ENCODE measurements around the gene ADRM1. TPM values are rescaled to one million over a fixed set of nuclear protein-coding genes. Genes with fewer than 3 reads are reported as not detected.

Gene ADRM1
- total RNA-seq, 2 donors from 2014 or later: 70.5 to 109 TPM

- no peak overlapping the region for H3K4me3 ChIP-seq
- no peak for TF ChIP-seq CTCF (IDR thresholded peaks at IDR 0.05)
- no peak overlapping the region for H3K9ac ChIP-seq (ENCODE audit: low read depth in 2 of 2, low read length in 2 of 2)
- no peaks in the 10 kb centered on the region for H3K27me3 ChIP-seq
- peaks cover 4% of the 10 kb centered on the region for H3K4me1 ChIP-seq
- intact Hi-C loops (cut with DNase I): no loop called here
- H3K9me3 ChIP-seq: no peaks in the 10 kb centered on the region
- no peak overlapping the region for H3K27ac ChIP-seq
- no peaks in the 10 kb centered on the region for H3K36me3 ChIP-seq
- peak; percentile 53 for DNase-seq
These were observed 47.4 kb downstream of the ADRM1 start for GRCh38 chr20:62350098-62350628.

DNA sequence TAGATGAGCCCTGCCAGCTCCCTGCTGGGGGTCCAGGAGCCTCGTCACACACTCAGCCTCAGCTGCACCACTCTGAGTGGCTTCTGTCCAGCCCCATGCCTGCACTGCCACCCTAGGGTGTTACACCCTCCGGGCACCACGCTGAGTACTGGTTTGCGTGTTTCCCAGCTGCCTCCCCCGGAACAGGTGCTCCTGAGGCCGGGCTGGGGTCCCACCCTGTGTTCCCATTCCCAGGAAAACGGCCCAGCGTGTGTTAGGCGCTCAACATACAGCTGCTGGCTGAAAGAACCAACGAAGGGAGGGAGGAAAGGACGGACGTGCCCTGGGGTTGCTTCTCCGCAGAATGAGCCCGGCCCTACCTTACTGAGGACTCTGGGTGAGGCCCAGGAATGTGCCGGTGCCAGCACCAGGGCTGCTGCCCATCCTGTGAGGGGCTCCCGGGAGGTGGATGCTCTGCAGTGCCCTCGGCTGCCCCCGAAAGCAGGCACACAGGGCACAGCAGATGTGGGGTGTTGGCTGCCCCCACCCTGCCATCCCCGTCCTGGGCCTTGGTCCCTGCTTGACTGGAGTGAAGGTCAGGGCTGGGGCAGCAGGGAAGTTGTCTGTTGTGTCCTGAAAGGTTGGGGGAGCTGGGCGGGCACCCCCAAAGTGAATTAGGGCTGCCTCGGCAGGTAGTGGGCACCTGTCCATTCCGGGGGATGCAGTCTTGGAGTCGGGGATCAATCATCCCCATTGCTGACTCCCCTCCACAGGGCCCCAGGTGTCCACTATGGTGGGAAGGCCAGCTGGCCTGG is 48.0 kb downstream of the ADRM1 start:
- intact Hi-C loops (cut with DNase I): no loop called here
- Histone ChIP-seq H3K9ac (ENCODE audit: low read depth in 2 of 2, low read length in 2 of 2) (no peak overlapping the region), H3K9me3 (no peaks in the 10 kb centered on the region), H3K27ac (no peak overlapping the region), H3K27me3 (no peaks in the 10 kb centered on the region), H3K4me3 (no peak overlapping the region), H3K36me3 (no peaks in the 10 kb centered on the region), H3K4me1 (peaks cover 4% of the 10 kb centered on the region)
- no peak for TF ChIP-seq CTCF (IDR thresholded peaks at IDR 0.05)
- DNase-seq: no peak

GRCh38 chr20:62351469-62352401 is 48.9 kb downstream of the ADRM1 start:
- no peak for TF ChIP-seq CTCF (IDR thresholded peaks at IDR 0.05)
- no peak overlapping the region for H3K9ac ChIP-seq (ENCODE audit: low read depth in 2 of 2, low read length in 2 of 2)
- H3K4me3 ChIP-seq: no peak overlapping the region
- no peak overlapping the region for H3K27ac ChIP-seq
- peaks cover 4% of the 10 kb centered on the region for H3K4me1 ChIP-seq
- DNase-seq: no peak
- H3K27me3 ChIP-seq: no peaks in the 10 kb centered on the region
- intact Hi-C loops (cut with DNase I): no loop called here
- no peaks in the 10 kb centered on the region for H3K9me3 ChIP-seq
- no peaks in the 10 kb centered on the region for H3K36me3 ChIP-seq

- Histone ChIP-seq H3K27me3 (no peaks in the 10 kb centered on the region), H3K4me1 (peaks cover 4% of the 10 kb centered on the region), H3K9me3 (no peaks in the 10 kb centered on the region), H3K9ac (ENCODE audit: low read depth in 2 of 2, low read length in 2 of 2) (no peak overlapping the region), H3K27ac (no peak overlapping the region), H3K4me3 (no peak overlapping the region), H3K36me3 (no peaks in the 10 kb centered on the region)
- no peak for DNase-seq
- intact Hi-C loops (cut with DNase I): no loop called here
- TF ChIP-seq CTCF (IDR thresholded peaks at IDR 0.05): no peak
These were observed 49.8 kb downstream of the ADRM1 start for GRCh38 chr20:62352402-62353288.

Data from colonic mucosa (tissue), 4 donors.